ENCODE data around the gene TRAP1.
"Not testable (repeated sequence)": the region's sequence is repeated elsewhere in the genome, so short reads cannot be mapped to it uniquely, and the experiment has no call there.

The TRAP1 gene

GRCh38 chr16:3637371-3637923 is 79.9 kb downstream of the TRAP1 start:
- DNase-seq = peak in 1 of 2 experiments; percentile 12
- TF ChIP-seq POLR2A (IDR thresholded peaks at IDR 0.05; ENCODE audit: low read length) = no peak

GRCh38 chr16:3625911-3626732 is 91.2 kb downstream of the TRAP1 start:
- peak in 1 of 2 experiments; percentile 16 for DNase-seq
- TF ChIP-seq GATA1 (IDR thresholded peaks at IDR 0.05; ENCODE audit: low read depth, low read length) = no peak
- no peak for TF ChIP-seq POLR2A (IDR thresholded peaks at IDR 0.05; ENCODE audit: low read length)

- DNase-seq = no peak
- TF ChIP-seq POLR2A (IDR thresholded peaks at IDR 0.05; ENCODE audit: low read length) (no peak), GATA1 (IDR thresholded peaks at IDR 0.05; ENCODE audit: low read depth, low read length) (no peak)
Measured at GRCh38 chr16:3625331-3625730, 92.0 kb downstream of the TRAP1 start.

- TF ChIP-seq GATA1 (IDR thresholded peaks at IDR 0.05; ENCODE audit: low read depth, low read length) = no peak
- no peak for TF ChIP-seq POLR2A (IDR thresholded peaks at IDR 0.05; ENCODE audit: low read length)
Measured at GRCh38 chr16:3623642-3624041, 93.7 kb downstream of the TRAP1 start.

GRCh38 chr16:3618769-3619141 is 98.6 kb downstream of the TRAP1 start:
- TF ChIP-seq GATA1 (IDR thresholded peaks at IDR 0.05; ENCODE audit: low read depth, low read length) (no peak), POLR2A (IDR thresholded peaks at IDR 0.05; ENCODE audit: low read length) (no peak)
- no peak for DNase-seq

More at GRCh38 chr16:3623642-3624041, 93.7 kb downstream of the TRAP1 start:
- no peak for DNase-seq

- TF ChIP-seq GATA1 (IDR thresholded peaks at IDR 0.05; ENCODE audit: low read depth, low read length) (no peak), POLR2A (IDR thresholded peaks at IDR 0.05; ENCODE audit: low read length) (no peak)
- no peak for DNase-seq
Measured at GRCh38 chr16:3612510-3613466, 104.5 kb downstream of the TRAP1 start.

GRCh38 chr16:3611146-3611975 is 106.0 kb downstream of the TRAP1 start, which contains the start of gene SLX4:
SLX4 (minus strand) TSS chr16:3611606; CDS start chr16:3608964, 2,642 bp downstream.
- peak; percentile 95 to 98 for DNase-seq
- TF ChIP-seq POLR2A (IDR thresholded peaks at IDR 0.05; ENCODE audit: low read length) (peak; percentile 85), GATA1 (IDR thresholded peaks at IDR 0.05; ENCODE audit: low read depth, low read length) (no peak)

- TF ChIP-seq GATA1 (IDR thresholded peaks at IDR 0.05; ENCODE audit: low read depth, low read length) = no peak
- no peak for TF ChIP-seq POLR2A (IDR thresholded peaks at IDR 0.05; ENCODE audit: low read length)
- DNase-seq = peak; percentile 31 to 56
Measured at GRCh38 chr16:3610698-3611145, 106.6 kb downstream of the TRAP1 start.

GRCh38 chr16:3609895-3610697 is 107.2 kb downstream of the TRAP1 start:
- DNase-seq = no peak
- TF ChIP-seq POLR2A (IDR thresholded peaks at IDR 0.05; ENCODE audit: low read length) = no peak
- TF ChIP-seq GATA1 (IDR thresholded peaks at IDR 0.05; ENCODE audit: low read depth, low read length) = no peak

- not testable (repeated sequence) for DNase-seq
Measured at GRCh38 chr16:3608976-3609375, 108.3 kb downstream of the TRAP1 start.

- DNase-seq = no peak
- TF ChIP-seq GATA1 (IDR thresholded peaks at IDR 0.05; ENCODE audit: low read depth, low read length) (no peak), POLR2A (IDR thresholded peaks at IDR 0.05; ENCODE audit: low read length) (no peak)
Measured at GRCh38 chr16:3608069-3608468, 109.3 kb downstream of the TRAP1 start.

Measured in erythroblast (primary cell).